Activated naive CD4-positive, alpha-beta T cell treated with anti-CD3 and anti-CD28 coated beads, Interleukin-2, amount 50 U/mL, for 16 hours (primary cell): ENCODE measurements around the gene UBTD1.

ENCODE experiments used
- DNase-seq: peaks from one replicate; pipeline ENCODE4 v3.0.0-alpha.2; 2020

UBTD1 gene

DNA sequence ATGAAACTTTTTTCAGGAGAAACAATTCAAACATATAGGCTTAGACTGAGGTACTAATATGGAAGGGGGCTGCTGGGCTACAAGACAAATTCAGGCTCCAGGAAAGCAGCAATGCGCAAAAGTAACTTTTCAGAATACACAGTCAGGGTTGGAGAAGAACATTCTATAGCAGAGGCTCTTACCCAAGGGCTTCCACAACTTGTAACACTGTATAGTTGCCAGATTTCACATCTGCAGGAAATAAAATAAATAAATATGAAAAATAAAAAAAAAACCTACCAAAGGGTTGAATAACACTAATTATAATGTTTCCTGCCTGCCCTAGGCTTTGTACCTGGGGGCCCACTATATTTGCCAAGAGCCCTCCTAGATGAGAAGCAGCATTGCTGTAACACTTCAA, 14.8 kb upstream of the UBTD1 start:
- DNase-seq, result no peak

DNA sequence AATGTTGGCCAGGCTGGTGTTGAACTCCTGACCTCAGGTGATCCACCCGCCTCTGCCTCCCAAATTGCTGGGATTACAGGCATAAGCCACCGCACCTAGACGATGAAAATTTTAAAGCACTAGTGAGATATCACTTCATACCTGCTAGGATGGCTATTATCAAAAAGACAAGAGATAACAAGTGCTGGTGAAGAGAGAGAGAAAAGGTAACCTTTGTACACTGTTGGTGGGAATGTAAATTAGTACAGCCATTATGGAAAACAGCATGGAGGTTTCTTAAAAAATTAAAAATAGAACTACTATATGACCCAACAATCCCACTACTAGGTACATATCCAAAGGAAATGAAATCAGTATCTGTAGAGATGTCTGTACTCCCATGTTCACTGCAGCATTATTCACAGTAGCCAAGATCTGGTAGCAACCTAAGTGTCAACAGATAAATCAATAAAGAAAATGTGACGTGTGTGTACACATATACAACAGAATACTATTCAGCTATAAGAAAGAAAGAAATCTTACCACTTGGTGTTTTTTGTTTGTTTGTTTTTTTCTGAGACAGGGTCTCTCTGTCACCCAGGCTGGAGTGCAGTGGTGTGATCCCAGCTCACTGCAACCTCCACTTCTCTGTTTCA, 13.0 kb upstream of the UBTD1 start:
- DNase-seq, result no peak

DNA sequence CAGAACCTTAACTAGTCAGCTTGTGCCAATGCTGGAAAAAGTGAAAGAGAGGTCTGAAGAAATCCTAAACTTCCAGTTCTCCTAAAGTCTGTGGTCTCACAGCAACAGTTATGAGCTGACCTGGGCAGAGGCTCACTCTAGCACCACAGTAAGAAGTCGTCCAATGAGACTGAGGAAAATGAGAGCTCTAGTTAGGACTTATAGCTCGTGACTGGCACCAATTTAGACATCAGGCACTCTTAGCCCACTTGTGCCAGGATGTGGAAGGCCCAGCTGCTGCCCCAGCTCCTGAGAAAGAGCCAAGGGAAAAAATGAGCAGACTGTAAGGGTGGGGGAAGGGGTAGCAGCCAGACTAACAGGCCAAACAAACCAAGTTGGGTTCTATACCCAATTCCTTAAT, 8.1 kb upstream of the UBTD1 start:
- no peak for DNase-seq

DNA sequence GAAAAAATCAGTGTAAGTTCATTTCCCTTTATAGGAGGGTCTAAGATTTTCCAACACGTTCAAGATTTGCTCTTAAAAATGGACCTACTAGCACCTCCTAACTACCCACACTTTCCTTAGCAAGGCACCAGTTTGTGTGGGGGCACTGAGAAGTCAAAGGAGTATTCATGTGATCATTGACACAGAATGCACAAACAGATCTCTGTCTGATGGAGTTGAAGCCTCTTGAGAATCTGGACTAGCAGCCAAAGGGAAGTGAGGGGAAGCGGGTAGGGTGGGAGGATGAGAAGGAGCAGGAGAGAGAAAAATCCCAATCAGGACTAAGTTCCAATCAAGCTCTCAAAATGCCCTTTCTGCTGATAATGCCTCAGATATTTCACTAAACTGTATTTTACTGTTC, 4.6 kb upstream of the UBTD1 start:
- DNase-seq, result no peak

DNA sequence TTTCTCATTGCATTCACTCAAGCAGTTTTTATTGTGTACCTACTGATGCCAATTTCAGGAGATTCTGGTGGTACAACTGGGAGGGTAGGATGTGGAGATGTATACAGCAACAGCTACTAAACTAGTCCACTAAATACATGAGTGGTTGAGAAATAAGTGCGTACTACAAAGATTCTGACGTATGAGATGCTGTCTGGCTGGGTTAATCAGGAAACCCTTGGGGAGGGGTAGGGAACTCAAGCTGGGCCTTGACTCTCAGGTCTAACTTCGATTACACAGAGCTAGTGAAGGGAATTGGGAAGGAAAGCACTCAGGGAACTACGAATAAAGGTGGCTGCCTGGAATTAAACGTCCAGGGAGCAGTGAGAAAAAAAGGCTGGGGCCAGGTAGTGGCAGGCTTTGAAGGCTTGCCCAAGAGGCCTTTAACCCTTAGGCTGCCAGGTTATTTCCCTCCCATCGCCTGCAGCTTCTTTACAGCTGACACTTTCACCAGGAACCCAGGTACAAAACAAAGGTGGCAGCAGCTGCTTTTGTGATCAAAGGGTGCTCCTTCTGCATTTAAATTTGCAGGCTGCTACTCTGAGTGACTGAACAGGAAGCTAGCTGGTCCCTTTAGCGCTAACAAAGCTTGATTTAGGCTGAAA, 3.7 kb upstream of the UBTD1 start:
- no peak for DNase-seq

DNA sequence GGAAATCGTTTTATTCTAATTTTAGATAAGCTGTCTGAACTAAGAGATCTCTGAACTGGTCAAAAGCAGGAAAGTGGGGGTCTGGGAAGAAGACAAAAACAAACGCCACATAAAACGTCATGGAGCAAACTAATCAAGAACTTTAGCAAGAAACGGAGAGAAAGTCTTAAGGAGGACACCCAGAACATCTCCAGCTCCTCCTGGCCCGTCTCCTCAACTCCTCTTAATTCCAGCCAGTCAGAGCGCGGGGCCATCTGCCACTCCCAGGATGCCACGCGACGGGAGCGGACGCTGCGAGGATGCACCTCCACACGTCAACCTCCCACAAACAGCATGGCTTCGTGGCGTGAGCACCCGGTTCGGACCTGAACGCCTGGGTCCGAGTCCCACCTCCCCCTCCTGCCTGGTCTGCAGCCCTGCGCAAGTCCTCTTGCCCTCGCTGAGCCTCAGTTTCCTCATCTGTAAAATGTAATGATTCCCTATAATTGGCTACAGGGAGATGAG, 1.1 kb upstream of the UBTD1 start:
- DNase-seq, result peak; percentile 77

DNA sequence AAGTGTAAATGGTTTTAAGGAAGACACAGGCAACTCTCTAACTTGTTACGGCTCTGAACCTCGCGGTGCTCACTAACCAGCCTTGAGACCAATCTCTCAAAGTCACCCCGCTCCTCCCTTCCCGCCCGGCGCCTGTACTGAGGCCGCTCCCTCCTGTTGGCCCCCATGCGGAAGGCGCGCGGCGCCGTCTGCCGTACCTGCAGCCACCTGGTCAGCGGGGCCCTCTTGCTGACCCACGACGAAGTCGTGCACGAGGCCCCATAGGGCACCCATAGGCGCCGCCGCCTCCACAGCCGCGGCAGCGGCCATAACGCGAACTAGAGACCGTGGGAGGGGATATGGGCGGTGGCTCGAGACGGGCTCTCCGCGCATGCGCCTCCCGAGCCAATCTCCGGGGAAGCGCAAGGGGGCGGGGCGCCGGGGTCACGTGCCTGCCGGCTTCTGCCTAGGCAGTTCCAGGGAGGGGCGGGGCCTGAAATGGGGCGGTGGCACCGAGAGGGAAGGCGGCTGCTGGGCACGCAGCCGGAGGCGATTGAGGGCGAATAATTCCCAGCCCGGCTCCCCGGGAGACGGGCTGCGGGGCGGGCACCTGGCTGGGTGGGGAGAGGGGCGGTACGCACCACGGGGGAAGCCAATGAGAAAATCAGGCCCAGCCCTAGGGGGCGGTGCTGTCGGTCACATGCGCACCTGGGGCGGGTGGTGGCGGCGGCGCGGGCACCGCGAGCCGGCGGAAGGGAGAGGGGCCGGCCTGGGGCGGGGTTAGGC, 466 bp upstream of the UBTD1 start, which contains the start of gene MMS19:
TSS of gene MMS19 (minus strand) at position 347 of the 765 bp plus-strand sequence. CDS start at position 309, 38 bp downstream.
- peak; percentile 100 for DNase-seq

DNA sequence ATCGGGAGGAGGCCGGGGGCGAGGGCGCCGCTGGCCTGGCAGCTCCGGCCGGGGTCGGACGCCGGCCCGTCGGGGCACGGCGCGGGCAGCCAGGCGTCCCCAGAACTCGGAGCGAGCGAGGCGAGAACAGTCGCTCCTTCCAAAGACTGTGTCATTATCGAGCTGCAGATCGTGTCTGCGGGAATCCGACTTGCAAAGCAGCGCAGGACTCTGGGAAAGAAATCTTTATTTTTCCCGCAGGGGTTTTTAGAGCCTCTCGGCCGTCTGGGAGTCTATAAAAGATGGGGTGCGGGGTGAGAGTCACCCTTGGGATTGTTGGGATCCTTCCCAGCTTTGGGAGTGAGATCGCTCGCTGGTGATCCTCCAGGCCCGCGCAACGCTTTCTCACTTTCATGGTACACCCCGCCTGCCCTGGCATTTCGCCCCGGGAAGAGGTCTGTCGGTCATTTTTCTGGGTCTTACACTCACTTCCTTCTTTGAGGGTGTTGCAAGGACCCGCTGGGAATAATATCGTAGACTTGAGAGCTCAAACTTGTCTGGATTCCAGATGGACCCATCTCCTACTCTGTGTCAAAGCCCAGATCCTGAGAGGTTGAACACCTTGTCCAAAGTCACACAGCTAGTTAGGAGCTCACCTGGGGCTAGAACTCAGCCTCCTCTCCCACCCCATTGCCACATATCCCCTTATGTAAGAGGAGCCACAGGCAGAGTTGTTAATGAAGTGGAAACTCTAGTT, 1.0 kb downstream of the UBTD1 start:
- DNase-seq, result no peak

DNA sequence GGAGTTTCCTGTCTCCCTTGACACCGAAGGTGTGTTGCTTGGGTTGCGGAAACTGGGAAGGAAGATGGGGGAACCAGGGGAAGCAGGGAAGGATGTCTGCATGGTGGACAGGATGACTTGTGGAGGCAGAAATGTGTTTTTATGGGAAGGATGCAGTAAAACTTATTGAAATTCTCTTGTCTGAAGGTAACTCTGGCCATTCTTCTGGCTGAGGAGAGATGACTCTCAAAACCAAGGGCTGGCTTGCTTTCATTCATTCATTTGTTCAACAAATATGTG, 1.5 kb downstream of the UBTD1 start:
- no peak for DNase-seq

DNA sequence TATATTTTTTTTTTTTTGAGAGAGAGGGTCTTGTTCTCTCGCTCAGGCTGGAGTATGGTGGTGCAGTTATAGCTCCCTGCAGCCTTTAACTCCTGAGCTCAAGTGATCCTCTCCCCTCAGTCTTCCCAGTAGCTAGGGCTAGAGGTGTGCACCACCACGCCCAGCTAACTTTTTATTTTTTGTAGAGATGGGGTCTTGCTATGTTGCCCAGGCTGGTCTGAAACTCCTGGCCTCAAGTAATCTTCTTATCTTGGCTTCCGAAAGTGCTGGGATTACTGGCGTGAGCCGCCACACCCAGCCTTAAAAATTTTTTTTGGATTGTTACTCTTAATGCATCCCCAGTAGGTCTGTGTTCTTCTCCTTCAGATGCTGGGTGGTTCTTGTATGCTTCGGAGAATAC, 4.2 kb downstream of the UBTD1 start:
- DNase-seq, result no peak

DNA sequence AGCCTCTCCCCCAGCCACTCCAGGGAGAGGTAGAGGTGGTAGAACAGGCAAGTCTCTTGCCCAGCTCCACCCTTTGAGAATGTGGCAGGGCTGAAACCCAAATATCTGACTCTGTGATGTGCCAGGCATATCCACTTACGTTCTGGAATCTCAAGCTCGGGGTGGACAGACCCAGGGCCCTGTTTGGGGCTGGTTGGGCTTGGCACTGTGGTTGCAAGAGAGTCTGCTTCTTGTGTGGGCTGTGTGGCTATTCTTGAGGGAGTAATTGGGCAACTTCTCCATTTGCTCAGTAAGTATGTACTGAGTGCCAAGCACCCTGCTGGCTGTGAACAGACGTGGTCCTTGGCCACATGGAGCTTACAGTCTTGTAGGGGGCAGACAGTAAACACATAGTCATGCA, 4.7 kb downstream of the UBTD1 start:
- no peak for DNase-seq

DNA sequence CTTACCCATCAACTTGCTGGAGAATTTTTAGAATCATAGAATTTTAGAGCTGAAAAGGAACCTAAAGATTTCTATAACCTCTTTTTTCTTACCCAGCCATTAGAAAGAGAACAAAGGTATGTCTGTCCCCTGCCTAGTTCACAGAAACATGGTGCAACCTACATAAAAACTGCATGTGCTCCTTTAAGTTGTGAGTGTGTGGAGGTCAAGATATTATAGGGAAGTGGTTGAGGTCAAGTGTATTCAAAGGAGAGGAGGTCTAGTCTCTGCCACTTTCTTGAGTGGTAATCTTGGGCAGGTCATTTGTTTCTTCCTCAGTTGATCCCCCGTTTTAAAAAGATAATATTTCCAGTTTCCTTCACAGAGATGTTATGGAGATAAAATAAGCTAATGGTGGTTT, 6.4 kb downstream of the UBTD1 start:
- no peak for DNase-seq

DNA sequence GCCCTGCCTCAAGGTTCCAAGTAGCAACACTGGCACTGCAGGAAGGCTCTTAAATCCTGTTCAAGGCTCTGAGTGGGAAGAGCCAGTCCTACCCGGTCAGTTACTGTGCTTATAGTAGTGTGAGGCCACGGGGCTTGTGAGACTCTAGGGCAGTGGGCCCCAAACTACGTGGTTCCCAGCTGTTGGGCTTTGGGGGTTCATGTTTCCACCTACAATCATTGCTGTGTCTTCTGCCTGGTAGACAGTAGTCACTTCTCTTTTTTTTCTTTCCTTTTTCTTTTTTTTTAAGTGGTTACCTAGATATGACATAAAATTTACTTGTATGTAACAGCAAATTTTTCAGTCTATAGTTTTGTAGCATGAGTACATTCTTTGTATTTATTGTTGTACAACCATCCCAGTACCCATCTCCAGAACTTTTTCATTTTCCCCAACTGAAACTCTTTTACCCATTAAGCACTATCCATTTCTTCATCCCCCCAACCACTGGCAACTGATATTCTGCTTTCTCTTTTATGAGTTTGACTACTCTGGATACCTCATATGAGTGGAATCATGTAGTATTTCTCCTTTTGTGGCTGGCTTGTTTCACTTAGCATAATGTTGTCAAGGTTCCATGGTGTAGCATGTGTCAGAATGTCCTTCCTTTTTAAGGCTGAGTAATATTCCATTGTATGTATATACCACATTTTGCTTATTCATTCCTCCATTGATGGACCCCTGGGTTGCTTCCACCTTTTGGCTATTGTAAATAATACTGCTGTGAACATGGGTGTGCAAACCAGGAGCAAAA, 7.7 kb downstream of the UBTD1 start:
- DNase-seq, result no peak

DNA sequence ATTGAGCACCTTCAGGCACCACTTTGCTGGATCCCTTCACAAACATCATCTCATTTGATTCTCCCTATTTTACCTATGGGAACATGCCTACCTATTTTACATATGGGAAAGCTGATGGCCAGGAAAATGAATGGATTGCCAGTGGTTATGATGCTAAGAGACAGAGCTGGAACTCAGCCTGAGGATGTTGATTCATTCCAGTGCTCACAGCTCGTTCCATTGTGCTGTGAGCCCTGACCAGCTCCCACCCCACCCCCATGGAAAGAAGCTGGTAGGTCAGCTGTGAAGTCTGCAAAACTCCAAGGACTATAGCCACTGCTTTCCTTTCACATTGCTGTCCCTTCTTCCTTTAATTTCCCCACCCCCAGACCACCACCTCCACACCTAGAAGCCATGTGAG, 9.6 kb downstream of the UBTD1 start:
- no peak for DNase-seq

DNA sequence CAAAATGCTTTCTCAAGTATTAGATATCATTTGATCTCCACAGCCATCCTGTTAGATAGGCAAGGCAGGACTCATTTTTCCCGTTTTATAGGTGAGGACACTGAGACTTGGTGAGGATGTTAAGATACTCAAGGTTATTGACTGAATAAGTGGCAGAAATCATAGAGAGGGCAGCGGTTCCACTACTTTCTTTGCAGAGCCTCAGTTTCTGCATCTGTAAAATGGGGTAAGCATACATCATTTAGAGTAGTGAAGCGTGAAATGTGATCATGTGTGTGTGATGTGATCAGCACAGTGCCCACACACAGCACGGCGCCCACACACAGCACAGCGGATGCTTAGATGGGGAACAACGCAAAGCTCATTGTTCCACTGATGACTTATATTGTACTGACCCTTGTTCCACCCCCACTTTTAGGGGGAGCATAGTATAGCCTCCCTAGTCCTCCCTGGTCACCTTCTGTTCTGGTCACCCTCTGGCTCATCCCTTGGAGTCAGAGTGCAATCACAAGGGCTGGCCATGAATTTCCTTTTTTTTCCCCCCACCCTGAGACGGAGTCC, 10.5 kb downstream of the UBTD1 start:
- DNase-seq, result no peak

DNA sequence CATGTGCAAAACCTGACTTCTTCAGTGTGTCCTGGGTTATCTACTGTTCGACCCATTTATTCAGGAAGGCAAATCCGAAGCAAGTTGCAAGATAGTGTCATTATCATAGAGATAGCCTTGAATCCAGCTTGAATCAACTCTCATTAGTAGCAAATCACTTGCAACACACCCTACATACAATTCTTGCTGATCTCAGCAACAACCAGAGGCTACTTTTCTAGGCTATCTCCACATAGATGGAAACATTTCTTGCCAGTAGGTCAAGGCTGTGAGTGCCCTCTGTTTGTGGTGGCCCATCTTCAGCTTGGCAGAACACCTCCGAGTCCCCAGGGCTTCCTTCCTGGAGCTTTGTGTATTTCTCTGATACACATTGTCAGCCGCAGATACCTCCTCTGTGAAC, 12.0 kb downstream of the UBTD1 start:
- DNase-seq, result no peak

DNA sequence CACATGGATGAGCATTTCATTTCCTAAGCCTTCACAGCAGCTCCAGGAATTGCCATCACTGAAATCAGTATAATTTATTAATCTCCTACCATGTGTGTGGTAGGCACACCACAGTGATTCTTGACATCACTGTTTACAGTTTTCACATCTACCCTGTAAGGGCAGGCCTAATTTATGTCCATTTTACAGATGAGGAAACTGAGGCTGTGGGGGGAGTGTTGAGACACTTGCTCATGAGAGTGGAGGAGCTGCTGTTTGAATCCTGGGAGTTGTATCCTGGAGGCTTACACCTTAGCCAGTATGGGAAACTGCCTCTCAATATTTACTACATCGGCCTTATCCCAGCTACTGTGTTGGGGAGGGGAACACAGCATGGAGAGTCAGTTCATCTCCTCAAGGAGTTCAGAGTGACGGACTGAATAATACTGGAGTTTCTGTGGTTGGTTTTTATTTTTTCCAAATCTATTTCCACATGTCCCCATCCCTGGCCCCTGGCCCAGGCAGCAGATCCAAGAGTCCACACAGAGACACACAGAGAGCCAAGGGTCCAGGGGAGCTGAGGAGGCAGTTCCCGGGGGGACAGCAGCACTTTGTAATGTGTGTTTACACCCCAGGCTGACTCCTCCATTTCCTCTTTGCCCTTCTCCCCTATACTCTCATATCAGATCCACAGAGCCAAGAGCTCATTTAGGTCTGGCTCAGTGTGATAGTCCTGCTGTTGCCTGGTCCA, 13.2 kb downstream of the UBTD1 start:
- DNase-seq, result no peak

DNA sequence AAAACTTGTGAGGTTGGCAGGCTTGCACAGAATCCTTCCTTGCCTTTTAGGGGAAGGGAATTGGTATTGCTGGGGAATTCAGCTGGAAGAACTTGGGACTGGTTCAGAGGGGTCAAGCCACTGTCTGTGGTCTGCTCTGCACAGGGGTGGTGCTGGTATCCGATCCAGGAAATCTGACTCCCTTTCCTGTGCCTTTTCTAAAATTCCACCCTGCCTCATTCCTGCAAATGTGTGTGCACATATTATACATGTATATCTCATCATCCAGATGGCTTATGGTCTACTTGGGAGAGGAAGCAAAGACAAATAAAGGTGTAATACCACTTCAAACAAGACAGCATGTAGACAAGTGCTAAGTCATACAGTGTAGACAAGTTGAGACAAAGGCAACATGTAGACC, 14.3 kb downstream of the UBTD1 start:
- DNase-seq, result no peak

DNA sequence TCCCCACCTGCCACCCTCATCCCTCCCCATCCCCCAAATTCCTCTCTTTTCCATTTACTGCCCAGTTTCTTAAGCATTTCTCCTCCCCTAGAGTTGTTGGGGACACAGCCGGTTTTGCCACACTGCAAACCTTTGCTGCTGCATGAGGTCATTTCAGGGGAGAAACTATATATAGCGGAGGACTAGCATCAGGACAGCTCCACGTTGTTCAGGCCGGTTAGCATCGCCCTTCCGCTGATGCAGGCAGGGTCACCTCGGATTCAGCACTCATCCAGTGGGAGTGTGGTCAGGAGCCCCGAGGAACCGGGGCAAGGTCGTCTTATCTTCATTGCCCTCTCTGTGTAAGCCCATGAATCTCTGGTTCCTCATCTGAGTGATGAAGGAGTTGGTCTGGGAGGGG, 15.6 kb downstream of the UBTD1 start:
- DNase-seq, result no peak

DNA sequence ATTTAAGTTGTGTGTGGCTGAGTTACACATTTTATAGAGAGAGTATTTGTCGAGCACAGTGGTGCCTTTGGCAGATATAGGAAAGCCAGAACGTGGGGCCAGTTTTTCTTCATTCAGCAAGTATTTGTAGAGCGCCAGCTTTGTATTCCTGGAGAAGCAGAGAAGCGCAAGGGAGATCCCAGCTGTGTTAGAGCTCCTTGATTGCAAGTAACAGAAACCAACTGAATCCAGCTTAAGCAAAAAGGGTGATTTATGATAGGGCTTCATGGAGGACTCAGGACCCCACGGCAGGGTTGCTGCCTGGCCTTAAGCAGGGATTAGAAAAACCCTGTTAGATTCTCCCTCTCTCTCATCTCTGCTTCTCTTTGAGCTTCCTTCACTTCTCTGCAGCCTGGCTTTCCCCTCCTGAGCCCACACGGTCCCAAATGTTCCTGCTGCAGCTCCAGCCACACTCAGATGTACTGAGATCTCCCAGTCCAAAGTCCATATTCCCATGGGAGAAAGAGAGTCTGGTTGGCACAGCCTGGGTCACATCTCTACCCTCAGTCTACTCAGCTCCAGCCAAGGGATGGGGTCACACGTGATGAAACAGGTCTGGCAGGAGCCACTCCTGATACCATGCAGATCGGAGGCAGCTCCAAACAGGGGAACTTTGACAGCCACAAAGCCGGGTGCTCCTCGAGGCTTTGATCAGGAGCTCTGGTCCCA, 16.7 kb downstream of the UBTD1 start:
- DNase-seq, result no peak
